ENCODE data around the gene FBXO31. TPM values are rescaled to one million over a fixed set of nuclear protein-coding genes. Genes with fewer than 3 reads are reported as not detected.

Gene FBXO31
- total and polyA plus RNA-seq, 2 of the 13 experiments (the other 11 are each of a cell fraction or from before 2014, with no cell fraction given), result 92.4 to 101 TPM

DNA sequence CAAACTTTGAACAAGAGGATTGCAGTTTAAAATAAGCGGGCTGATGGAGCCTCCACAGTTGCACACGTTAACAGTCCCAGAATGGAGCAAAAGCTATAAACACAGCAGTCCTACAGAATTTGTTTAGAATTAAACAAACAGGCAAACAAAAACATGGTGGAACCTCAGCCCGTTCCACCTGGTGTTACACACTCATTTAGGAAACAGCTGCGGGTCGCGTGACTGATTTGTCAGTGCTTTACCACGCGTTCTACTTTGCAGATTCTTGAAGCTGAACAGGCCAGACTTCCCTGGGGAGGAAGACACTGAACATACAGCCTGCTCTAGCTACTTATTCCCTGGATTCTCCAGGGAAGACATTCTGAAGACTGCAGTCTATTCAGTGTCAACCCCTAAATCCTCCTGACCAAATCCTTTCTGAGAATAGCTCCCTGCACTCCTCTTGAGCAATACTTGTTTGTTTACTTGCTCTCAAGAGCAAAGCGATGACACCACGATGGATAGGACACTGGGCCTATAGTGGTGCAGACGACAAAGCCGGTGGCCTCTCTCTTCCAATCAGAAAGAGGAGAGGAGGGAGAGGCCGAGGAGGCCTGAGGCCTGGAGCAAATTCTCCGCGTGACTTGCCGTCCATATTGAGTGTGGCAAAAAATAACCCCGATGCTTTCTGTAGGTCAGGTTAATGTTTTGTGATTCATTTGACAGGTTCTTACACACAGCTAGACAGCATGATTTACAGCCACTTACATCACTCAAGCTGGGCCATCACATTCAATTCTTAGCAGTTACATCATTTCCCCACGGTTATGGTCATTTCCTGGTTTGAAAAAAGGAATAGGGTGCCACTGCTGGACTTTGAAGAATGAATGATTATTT, 4.6 kb upstream of the FBXO31 start (continued):
- TF ChIP-seq, protein P1, sequence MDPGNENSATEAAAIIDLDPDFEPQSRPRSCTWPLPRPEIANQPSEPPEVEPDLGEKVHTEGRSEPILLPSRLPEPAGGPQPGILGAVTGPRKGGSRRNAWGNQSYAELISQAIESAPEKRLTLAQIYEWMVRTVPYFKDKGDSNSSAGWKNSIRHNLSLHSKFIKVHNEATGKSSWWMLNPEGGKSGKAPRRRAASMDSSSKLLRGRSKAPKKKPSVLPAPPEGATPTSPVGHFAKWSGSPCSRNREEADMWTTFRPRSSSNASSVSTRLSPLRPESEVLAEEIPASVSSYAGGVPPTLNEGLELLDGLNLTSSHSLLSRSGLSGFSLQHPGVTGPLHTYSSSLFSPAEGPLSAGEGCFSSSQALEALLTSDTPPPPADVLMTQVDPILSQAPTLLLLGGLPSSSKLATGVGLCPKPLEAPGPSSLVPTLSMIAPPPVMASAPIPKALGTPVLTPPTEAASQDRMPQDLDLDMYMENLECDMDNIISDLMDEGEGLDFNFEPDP (CRISPR knock-in tag; conservative IDR thresholded peaks at IDR 0.05), result no peak
- TF ChIP-seq, protein P2, sequence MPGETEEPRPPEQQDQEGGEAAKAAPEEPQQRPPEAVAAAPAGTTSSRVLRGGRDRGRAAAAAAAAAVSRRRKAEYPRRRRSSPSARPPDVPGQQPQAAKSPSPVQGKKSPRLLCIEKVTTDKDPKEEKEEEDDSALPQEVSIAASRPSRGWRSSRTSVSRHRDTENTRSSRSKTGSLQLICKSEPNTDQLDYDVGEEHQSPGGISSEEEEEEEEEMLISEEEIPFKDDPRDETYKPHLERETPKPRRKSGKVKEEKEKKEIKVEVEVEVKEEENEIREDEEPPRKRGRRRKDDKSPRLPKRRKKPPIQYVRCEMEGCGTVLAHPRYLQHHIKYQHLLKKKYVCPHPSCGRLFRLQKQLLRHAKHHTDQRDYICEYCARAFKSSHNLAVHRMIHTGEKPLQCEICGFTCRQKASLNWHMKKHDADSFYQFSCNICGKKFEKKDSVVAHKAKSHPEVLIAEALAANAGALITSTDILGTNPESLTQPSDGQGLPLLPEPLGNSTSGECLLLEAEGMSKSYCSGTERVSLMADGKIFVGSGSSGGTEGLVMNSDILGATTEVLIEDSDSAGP (CRISPR knock-in tag; IDR thresholded peaks at IDR 0.05; ENCODE audit: borderline replicate concordance), result peak; percentile 63; the same call in 1 of the 2 replicates
- TF ChIP-seq ZNF792 (CRISPR knock-in tag; IDR thresholded peaks at IDR 0.05) (no peak; the same call in 1 of the 2 replicates), TCF12 (IDR thresholded peaks at IDR 0.05) (no peak), TCF12 (CRISPR knock-in tag; IDR thresholded peaks at IDR 0.05) (no peak), DR1 (CRISPR knock-in tag; IDR thresholded peaks at IDR 0.05) (no peak), NONO (IDR thresholded peaks at IDR 0.05) (no peak), NONO (CRISPR knock-in tag; conservative IDR thresholded peaks at IDR 0.05) (no peak), HHEX (CRISPR knock-in tag; IDR thresholded peaks at IDR 0.05) (no peak), ZIK1 (CRISPR knock-in tag; IDR thresholded peaks at IDR 0.05; ENCODE audit: borderline replicate concordance, low read depth) (no peak), CHD2 (IDR thresholded peaks at IDR 0.05; ENCODE audit: low read depth, low read length) (peak; percentile 53; the same call in 1 of the 2 replicates), ZNF484 (CRISPR knock-in tag; IDR thresholded peaks at IDR 0.05; ENCODE audit: borderline replicate concordance, low read depth) (no peak), U2AF1 (optimal IDR thresholded peaks at IDR 0.05; ENCODE audit: low read depth, low read length) (peak; percentile 80), MTF1 (CRISPR knock-in tag; IDR thresholded peaks at IDR 0.05) (no peak)
- TF ChIP-seq, protein P3, sequence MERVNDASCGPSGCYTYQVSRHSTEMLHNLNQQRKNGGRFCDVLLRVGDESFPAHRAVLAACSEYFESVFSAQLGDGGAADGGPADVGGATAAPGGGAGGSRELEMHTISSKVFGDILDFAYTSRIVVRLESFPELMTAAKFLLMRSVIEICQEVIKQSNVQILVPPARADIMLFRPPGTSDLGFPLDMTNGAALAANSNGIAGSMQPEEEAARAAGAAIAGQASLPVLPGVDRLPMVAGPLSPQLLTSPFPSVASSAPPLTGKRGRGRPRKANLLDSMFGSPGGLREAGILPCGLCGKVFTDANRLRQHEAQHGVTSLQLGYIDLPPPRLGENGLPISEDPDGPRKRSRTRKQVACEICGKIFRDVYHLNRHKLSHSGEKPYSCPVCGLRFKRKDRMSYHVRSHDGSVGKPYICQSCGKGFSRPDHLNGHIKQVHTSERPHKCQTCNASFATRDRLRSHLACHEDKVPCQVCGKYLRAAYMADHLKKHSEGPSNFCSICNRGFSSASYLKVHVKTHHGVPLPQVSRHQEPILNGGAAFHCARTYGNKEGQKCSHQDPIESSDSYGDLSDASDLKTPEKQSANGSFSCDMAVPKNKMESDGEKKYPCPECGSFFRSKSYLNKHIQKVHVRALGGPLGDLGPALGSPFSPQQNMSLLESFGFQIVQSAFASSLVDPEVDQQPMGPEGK (CRISPR knock-in tag; IDR thresholded peaks at IDR 0.05), result peak; percentile 63; the same call in 1 of the 2 replicates
- TF ChIP-seq, protein P4, sequence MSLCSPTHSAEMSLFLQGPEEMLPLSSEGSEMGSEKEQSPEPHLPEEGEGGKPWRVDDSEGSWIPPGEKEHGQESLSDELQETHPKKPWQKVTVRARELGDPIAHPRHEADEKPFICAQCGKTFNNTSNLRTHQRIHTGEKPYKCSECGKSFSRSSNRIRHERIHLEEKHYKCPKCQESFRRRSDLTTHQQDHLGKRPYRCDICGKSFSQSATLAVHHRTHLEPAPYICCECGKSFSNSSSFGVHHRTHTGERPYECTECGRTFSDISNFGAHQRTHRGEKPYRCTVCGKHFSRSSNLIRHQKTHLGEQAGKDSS (CRISPR knock-in tag; IDR thresholded peaks at IDR 0.05; ENCODE audit: borderline replicate concordance, low read depth), result no peak
- TF ChIP-seq, protein P5, sequence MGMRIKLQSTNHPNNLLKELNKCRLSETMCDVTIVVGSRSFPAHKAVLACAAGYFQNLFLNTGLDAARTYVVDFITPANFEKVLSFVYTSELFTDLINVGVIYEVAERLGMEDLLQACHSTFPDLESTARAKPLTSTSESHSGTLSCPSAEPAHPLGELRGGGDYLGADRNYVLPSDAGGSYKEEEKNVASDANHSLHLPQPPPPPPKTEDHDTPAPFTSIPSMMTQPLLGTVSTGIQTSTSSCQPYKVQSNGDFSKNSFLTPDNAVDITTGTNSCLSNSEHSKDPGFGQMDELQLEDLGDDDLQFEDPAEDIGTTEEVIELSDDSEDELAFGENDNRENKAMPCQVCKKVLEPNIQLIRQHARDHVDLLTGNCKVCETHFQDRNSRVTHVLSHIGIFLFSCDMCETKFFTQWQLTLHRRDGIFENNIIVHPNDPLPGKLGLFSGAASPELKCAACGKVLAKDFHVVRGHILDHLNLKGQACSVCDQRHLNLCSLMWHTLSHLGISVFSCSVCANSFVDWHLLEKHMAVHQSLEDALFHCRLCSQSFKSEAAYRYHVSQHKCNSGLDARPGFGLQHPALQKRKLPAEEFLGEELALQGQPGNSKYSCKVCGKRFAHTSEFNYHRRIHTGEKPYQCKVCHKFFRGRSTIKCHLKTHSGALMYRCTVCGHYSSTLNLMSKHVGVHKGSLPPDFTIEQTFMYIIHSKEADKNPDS (CRISPR knock-in tag; IDR thresholded peaks at IDR 0.05), result no peak
- TF ChIP-seq, protein P6, sequence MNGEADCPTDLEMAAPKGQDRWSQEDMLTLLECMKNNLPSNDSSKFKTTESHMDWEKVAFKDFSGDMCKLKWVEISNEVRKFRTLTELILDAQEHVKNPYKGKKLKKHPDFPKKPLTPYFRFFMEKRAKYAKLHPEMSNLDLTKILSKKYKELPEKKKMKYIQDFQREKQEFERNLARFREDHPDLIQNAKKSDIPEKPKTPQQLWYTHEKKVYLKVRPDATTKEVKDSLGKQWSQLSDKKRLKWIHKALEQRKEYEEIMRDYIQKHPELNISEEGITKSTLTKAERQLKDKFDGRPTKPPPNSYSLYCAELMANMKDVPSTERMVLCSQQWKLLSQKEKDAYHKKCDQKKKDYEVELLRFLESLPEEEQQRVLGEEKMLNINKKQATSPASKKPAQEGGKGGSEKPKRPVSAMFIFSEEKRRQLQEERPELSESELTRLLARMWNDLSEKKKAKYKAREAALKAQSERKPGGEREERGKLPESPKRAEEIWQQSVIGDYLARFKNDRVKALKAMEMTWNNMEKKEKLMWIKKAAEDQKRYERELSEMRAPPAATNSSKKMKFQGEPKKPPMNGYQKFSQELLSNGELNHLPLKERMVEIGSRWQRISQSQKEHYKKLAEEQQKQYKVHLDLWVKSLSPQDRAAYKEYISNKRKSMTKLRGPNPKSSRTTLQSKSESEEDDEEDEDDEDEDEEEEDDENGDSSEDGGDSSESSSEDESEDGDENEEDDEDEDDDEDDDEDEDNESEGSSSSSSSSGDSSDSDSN (CRISPR knock-in tag; IDR thresholded peaks at IDR 0.05), result peak; percentile 38; the same call in 1 of the 2 replicates

Measured in HepG2 (cell line).